Putamen (tissue), 1 donor: ENCODE measurements around the gene RGL2.
"Not testable (repeated sequence)": the region's sequence is repeated elsewhere in the genome, so short reads cannot be mapped to it uniquely, and the experiment has no call there.

Experiments
- DNase-seq: peaks from one replicate; pipeline ENCODE4 v3.0.0-alpha.2; 2016; ENCODE audit warnings: low spot score

RGL2 gene

DNA sequence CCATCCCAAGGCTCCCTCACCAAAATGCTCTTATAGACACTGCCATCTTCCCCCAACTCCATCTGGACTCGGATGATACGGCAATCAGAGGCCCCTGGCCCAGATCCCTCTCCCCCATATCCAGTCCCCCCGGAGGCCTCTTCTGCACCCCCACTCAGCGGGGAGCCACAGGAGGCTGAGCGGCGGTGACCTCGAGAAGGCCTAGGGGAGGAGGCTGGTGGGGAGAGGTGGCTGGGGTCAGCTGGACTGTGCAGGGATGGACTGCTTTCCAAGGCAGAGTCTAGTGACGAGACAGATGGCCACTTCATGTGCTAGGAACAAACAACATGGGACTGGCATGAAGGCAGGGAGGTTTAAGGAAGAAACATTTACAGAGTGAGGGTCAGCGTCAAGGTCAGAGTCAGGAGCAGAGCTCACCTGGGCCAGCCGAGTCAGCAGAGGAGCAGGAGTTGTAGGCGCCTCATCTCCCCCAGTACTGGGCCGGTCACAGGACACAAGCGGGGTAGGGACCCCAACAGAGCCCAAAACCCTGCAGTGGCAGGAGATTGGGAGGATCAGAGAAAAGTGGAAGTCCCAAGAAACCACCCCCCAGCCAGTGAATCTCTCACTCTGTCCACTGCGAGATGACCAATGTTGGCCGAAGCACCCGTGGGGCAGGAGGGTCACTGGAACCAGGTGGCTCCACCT, 5.6 kb downstream of the RGL2 start:
- DNase-seq, result no peak

DNA sequence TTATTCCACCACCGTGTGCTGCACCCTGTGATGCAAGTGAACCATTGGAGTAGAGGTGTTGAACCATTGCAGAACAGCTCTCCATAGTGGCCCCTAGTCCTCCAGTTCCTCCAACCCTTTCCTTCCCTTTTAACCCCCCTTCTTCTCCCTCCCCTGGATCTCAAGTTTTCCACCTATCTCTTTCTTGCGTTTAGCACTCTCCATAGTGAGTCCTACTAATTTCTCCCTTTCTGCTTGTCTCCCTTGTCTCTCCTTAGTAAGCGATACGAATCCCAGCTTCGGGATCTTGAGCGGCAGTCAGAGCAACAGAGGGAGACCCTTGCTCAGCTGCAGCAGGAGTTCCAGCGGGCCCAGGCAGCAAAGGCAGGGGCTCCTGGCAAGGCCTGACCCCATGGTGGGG, 8.3 kb downstream of the RGL2 start:
- DNase-seq, result no peak

DNA sequence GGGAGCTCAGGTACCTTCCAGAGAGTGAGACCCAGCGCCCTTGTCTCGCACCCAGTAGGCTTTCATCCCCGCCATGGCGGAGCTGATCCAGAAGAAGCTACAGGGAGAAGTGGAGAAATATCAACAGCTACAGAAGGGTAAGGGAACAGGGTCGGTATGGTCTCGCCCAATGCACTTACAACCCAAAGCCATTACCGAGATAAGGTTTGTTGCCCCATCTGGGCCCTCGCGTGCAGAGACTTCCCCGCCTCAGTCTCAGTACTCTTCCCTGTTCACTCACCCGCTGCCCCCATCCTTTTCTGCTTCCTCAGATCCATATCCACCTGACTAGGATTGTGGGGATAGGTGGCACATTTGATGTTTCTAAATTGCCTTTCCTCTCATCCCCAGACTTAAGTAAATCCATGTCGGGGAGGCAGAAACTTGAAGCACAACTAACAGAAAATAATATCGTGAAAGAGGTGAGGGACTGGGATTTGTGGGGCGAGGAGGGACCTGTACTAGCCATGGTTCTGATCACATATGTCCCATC, 8.9 kb downstream of the RGL2 start:
- DNase-seq, result no peak

DNA sequence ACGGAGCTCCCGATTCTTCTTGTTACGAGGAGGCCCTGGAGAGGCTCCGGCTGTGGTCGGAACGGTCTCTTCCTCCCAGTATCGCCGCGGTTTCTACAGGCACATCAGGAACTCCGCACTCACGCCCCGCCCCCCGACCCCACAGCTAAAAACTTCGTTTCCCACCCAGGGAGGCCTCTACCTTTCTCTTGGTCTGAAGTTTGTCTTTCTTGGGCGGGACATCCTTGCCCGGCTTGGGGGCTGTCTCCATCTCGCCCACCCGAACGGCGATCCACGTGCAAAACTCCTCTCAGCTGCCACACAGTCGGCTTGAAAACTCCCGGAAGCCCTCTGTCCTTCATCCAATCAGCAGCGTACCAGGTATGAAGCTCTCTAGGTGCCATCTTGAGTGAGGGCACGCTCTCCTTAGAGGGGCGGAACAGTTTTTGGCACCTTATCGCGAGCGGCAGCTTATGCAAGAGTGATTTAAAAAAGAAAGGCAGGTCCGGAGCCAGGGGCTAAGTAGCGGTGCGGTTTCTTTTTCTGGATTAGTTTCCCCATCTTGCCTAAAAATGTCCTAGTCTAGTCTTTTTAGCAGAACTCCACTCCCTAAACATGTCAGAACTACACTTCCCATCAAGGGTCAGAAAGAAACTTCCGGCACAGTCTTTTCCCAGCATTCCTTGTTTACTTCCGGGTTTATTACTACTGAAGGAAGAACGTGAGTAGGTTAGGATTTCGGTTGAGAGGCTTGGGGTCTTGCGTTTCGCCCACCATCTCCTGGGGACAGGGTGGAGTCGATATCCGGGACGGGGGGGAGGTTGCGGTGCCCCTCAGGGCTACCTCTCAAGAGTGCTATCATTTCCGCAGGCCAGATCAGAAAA, 9.6 kb downstream of the RGL2 start, which contains the start of the genes PFDN6 and WDR46:
TSS of gene PFDN6 (plus strand) at position 681 of the 863 bp plus-strand sequence. CDS start 256 bp downstream, outside the sequence.
TSS of gene WDR46 (minus strand) at position 319 of the 863 bp plus-strand sequence. CDS start at position 250, 69 bp downstream.
- DNase-seq, result peak; percentile 97

DNA sequence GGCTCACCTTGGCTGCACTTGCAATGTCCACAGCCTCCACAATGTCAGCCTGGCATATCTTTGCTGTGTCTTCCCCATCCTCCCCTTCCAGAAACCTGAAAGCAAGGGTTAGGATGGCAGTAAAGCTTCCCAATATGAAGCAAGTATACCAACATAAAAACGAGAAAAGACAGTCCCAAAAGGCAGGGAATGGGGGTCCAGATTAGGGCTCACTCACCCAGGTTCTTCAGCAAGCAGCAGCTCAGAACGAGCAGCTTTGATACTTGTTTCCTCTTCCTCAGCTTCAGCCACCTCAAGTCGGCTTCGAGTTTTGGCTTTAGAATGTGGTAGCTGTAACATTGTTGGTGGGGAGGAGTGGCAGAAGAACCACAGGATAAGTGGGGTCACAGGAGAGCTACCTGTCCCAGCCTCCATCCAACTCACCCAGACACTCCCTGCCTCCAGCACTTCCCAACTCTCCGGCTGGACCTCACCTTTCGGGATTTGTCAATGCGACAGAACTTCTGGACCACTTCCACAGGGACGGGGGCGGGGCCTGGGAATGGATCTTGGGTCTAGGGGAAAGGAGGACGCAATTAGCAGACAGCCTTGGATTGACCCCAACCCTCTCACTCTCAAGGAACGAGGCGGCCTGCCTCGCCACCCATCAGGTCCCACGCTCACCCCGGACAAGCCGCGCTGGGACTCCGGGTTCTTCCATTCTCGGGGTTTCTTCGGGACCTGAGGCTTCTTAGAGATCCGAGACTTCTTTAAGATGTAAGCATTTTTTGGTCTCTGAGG, 10.4 kb downstream of the RGL2 start:
- no peak for DNase-seq

DNA sequence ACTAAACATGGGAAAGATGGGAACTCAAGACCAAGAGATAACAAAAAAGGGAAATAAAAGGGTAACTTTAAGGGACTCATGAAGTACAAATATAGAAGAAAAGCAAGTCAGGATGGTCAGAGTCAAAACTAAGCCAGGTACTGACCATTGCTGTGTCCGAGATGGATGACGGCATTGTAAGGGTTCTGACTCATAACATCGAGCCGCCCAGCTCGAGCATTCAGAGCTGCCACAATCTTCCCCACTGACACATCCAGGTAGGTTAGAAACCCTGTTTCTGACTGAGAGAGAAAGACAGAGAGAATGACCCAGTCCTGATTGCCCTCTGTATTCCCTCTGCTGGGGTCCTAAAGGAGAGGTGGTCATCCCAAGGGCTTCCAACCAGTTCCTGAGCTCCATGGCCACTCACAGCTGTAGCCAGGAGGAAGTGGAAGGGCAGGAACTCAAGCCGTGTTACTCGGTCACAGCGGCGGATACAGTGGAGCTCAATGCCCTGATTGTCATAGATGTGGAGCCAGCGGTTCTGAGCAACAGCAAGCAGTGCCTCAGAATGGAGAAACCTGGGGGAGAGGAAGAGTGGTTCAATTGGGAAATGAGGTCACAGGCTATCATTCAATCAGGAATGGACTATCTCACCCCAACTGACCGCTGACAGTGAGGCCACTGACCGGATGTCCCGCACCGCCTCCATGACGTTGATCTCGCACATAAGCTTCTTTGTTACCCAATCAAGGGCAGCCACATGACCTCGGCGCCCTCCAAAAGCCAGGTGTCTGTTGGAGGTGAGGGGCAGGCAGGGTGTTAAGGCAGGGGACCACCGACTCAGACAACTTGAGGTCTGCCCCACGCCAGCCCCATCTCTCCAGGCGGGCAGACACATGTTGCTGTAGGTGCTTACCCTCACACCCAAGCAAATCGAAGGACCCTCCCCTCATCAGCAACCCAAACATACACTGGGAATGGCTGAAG, 11.5 kb downstream of the RGL2 start:
- DNase-seq, result no peak

DNA sequence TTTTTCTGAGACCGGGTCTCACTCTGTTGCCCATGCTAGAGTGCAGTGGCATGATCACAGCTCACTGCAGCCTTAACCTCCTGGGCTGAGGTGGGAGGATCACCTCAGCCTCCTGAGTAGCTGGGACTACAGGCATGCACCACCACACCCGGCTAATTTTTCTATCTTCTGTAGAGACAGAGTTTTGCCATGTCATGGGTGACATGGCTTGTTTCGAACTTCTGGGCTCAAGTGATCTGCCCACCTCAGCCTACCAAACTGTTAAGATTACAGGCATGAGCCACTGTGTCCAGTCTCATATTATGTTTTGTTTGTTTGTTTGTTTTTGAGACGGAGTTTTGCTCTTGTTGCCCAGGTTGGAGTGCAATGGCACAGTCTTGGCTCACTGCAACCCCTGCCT, 13.5 kb downstream of the RGL2 start:
- DNase-seq, result not testable (repeated sequence)

DNA sequence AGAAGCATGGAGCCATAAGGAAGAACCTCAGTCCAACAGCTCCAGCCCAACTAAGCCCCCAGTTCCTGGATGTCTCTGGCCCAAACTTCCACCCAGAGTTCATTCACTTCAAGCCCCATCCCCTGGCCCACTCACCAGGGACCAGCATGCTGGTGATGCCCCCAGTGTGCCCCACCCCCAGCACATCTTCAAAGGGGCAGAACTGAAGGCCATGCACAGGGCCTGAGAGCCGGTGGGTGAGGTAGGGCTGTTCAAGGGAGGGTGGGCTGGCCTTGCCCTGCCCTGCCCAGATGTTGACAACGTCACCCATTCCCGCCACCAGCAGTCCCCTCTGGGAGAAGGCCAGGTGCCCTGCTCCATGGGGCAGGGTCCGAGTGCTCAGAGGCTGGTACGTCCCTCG, 18.2 kb downstream of the RGL2 start:
- DNase-seq, result no peak

DNA sequence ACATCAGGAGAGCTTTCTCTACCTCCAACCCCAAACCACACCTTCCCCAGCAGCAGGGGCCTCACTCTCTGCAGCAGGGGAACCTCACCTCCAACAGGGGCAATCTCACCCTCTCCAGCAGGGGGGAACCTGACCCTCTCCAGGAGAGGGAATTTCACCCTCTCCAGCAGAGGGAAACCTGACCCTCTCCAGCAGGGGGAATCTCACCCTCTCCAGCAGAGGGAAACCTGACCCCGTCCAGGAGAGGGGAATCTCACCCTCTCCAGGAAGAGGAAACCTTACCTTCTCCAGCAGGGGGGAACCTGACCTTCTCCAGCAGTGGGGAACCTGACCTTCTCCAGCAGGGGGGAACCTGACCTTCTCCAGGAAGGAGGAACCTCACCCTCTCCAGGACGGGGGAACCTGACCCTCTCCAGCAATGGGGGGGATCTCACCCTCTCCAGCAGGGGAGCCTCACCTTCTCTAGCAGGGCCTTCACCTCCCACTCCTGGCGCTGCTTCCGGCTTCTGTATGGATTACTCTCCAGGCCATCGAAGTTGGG, 18.7 kb downstream of the RGL2 start:
- no peak for DNase-seq

DNA sequence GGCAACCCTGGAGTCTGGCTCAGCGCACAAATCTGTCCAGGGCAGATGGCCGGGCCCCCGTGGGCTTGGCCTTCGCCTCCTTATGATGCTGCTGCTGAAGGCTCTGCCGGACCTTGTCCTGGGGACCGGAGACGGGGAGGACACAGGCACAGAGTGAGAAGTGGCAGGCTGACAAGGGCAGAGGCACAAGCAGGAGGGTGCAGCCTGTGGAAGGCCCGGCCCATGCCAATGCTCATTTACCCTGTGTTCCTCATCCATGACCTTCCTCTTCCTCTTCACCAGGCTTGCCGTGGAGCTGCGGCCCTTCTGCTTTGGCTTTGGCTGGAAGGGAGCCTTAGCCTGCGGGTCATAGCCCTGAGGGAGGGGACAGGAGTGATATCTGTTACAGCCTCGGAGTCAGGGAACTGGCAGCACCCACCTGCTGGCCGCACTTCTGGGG, 19.5 kb downstream of the RGL2 start:
- no peak for DNase-seq

DNA sequence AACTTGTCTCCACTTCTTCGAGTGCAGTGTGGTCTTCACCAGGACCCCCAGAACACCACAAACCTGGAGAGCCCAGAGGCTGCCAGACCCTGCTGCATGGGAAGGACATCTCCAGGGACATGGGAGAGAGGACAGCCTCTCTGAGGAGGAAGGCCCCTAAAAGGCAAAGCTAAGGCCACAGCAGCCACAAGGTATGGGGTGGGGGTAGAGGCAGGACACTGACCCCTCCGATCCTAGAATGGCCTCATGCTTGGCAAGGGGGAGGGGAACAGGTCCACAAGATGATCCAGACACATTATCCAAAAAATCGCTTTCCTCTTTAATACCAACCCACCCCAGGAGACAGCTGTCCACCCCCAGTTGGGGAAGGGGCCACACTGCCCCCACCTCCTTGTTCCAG, 19.9 kb downstream of the RGL2 start:
- no peak for DNase-seq

DNA sequence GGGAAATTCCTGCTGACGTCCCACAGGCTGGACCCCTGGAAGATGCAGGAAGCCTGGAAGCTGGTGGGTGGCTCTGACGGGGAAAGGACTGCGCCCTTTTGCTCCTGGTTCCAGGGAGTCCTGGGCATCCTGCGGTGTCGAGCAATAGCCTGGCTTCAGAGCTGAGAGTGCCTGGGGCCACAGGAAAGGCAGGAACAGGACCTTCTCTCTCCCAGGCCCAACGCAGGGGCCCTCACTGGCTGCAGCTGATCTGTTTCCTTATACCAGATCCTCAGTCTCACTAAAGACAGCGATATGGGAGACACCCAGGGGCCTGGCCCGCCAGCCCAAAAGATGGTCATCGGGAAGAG, 20.4 kb downstream of the RGL2 start:
- DNase-seq, result no peak

DNA sequence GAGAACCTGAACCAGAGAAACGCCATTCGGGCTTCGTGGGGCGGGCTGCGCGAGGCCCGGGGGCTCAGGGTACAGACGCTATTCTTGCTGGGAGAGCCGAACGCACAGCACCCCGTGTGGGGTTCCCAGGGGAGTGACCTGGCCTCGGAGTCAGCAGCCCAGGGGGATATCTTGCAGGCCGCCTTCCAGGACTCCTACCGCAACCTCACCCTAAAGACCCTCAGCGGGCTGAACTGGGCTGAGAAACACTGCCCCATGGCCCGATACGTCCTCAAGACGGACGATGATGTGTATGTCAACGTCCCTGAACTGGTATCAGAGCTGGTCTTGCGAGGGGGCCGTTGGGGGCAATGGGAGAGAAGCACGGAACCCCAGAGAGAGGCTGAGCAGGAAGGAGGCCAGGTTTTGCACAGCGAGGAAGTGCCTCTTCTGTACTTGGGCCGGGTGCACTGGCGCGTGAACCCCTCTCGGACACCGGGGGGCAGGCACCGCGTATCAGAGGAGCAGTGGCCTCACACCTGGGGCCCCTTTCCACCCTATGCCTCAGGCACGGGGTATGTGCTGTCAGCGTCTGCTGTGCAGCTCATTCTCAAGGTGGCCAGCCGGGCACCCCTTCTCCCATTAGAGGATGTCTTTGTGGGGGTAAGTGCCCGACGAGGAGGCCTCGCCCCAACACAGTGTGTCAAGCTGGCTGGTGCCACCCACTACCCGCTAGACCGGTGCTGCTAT, 20.9 kb downstream of the RGL2 start:
- no peak for DNase-seq

DNA sequence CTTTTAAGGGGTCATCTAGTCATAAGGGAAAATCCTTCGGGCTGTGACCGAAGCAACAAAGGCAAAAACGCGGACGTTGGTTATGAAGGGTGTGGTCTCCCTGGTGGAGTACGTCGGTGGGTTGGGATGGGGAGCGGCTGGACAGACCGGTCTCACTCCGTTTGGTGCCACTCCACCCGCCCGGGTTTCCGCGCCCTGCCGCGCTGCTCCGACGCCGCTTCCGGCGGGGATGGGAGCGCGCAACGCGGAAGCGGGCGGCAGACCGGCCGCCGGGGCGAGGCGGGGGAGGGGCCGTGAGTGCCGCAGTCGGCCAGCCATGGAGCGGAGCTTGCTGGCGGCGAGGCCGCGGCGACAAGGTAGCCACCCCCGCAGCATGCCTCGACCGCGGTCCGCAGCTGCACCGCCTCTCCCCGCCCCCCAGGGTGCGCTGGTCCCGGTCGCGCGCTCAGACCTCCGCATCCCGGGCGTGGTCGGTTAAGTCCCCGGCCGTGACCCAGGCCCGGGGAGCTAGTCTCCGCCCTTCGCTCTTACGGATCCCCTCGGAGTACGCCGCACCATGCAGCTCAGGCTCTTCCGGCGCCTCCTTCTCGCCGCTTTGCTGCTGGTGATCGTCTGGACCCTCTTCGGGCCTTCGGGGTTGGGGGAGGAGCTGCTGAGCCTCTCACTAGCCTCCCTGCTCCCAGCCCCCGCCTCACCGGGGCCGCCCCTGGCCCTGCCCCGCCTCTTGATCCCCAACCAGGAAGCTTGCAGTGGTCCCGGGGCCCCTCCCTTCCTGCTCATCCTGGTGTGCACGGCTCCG, 21.7 kb downstream of the RGL2 start, which contains the start of gene B3GALT4:
TSS of gene B3GALT4 (plus strand) at position 260 of the 799 bp plus-strand sequence. CDS start at position 557, 297 bp downstream.
- DNase-seq, result peak; percentile 54

DNA sequence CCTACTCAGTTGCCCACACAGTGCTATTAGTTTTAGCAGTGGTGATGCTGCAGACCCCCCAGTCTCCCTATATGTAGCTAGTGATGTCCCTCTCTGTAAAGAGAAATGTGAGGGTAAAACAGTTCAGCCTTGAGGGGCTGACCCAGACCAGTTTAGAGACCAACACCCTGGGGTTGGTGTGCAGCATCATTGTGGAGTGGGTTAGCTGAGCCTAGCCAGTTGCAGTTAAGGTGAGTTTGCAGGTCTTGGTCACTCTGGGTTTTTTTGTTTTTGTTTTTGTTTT, 22.2 kb downstream of the RGL2 start:
- no peak for DNase-seq

DNA sequence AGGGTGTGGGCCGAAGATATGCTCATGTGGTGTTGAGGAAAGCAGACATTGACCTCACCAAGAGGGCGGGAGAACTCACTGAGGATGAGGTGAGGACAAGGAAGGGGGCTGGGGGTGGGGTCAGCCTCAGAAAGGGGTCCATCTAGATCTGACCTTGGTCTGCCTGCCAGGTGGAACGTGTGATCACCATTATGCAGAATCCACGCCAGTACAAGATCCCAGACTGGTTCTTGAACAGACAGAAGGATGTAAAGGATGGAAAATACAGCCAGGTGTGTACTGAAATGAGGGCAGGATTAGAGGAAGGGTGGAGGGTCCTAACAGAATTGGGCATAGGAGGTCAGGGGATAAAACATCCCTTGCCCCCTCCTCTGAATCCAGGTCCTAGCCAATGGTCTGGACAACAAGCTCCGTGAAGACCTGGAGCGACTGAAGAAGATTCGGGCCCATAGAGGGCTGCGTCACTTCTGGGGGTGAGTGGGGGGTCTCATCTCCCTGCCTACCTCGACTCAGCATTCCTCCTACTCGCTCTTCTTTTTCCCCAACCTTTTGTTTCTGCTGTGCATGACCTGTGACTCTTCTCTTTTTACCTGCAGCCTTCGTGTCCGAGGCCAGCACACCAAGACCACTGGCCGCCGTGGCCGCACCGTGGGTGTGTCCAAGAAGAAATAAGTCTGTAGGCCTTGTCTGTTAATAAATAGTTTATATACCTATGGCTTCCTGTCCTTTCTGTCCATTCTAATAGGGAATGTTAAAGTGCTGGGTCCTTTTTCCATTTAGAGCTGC, 22.8 kb downstream of the RGL2 start:
- DNase-seq, result not testable (repeated sequence)

DNA sequence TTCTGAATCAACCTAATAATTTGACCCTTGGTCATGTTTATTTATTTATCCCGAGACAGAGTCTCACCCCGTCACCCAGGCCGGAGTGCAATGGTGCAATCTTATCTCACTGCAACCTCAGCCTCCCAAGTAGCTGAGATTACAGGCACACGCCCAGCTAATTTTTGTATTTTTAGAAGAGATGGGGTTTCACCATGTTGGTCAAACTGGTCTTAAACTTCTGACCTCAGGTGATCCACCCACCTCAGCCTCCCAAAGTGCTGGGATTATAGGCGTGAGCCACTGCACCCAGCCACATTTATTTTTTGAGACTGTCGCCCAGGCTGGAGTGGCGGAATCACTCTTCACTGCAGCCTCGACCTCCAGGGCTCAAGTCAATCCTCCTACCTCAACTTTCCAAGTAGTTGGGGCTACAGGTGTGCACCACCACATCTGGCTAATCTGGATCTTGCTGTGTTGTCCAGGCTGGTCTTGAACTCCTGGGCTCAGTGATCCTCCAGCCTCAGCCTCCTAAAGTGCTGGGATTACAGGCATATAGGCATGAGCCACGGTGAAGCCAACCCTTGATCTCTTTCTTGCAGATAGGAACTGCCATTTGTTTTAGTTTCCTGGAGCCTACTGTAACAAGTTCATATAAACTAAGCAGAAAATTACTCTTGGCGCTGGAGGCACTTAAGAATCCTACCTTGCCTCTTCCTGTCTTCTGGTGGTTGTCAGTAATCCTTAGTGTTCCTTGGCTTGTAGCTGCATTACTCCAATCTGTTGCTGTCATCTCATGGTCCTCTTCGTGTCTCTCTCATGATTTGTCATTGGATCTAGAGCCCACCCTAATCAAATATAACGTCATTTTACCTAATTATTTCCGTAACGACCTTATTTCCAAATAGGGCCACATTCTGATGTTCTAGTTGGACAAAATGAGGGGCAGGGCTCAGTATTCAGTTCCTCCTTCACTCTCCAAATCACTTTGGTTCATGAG, 24.5 kb downstream of the RGL2 start:
- DNase-seq, result no peak
